Prostate gland (tissue), 2 donors: ENCODE data around the gene PTPRO.

Source experiments
- POLR2A ChIP-seq: fragments of 450-650 bp; IDR thresholded peaks from one replicate; pipeline ENCODE4 v1.6.1; 2016; ENCODE audit warnings: antibody characterized with exemption, mild to moderate bottlenecking
- POLR2AphosphoS5 ChIP-seq: sonication (generic); formaldehyde crosslinking; IDR thresholded peaks from one replicate; pipeline ENCODE4 v1.6.1; 2017; ENCODE audit warnings: antibody characterized with exemption
- TF ChIP-seq, protein P1 (sequence below), 4 experiments: fragments of 200-600 bp in 2 of 4; fragments of 450-650 bp in 2 of 4; sonication (generic) in 2 of 4; IDR thresholded peaks; 1 replicate in 3 of 4; 2 replicates in 1 of 4; pipeline ENCODE4 v1.5.1; 2016 to 2019; ENCODE audit warnings: antibody characterized with exemption in 4 of 4, mild to moderate bottlenecking in 2 of 4, moderate library complexity in 2 of 4

DNA sequence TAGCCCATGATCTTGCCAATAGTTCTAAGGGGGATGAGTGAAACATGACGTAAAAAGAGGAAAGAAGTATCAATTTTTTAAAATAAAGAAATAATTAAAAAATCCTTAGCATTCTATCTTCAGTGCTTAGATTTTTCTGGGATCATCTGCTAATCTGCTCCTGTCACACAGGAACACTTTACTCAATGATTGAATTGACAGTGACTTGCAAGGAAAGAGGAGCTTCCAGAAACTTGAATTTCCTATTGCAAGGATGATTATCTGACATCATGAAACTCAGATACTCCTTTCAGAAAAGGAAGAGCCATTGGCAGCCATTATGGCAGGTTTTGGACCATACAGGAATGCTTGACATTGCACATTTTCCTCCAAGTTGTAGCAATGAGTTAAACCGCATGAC lies 41.4 kb upstream of the PTPRO start:
- TF ChIP-seq, protein P1, sequence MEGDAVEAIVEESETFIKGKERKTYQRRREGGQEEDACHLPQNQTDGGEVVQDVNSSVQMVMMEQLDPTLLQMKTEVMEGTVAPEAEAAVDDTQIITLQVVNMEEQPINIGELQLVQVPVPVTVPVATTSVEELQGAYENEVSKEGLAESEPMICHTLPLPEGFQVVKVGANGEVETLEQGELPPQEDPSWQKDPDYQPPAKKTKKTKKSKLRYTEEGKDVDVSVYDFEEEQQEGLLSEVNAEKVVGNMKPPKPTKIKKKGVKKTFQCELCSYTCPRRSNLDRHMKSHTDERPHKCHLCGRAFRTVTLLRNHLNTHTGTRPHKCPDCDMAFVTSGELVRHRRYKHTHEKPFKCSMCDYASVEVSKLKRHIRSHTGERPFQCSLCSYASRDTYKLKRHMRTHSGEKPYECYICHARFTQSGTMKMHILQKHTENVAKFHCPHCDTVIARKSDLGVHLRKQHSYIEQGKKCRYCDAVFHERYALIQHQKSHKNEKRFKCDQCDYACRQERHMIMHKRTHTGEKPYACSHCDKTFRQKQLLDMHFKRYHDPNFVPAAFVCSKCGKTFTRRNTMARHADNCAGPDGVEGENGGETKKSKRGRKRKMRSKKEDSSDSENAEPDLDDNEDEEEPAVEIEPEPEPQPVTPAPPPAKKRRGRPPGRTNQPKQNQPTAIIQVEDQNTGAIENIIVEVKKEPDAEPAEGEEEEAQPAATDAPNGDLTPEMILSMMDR (IDR thresholded peaks at IDR 0.05), result no peak
- TF ChIP-seq POLR2A, result no peak
- no peak for TF ChIP-seq POLR2AphosphoS5
